HG03558 (cell line): ENCODE data around the gene CNTD1.
"Not testable (repeated sequence)": the region's sequence is repeated elsewhere in the genome, so short reads cannot be mapped to it uniquely, and the experiment has no call there.

Source experiments
- ATAC-seq: cut with Tn5 transposase; IDR thresholded peaks from one replicate; pipeline ENCODE4 v1.9.1; 2021; ENCODE audit warnings: moderate number of reproducible peaks; ENCODE audit not compliant: unreplicated experiment; ENCODE audit errors: extremely low read depth

Gene CNTD1

GRCh38 chr17:42844761-42845555 is 46.3 kb downstream of the CNTD1 start:
- ATAC-seq = no peak

- ATAC-seq = no peak
These were observed 46.9 kb downstream of the CNTD1 start for GRCh38 chr17:42845556-42845917.

- no peak for ATAC-seq
These were observed 47.4 kb downstream of the CNTD1 start for GRCh38 chr17:42845918-42846593.

GRCh38 chr17:42846594-42847280 is 48.1 kb downstream of the CNTD1 start:
- no peak for ATAC-seq

GRCh38 chr17:42848093-42848492 is 49.4 kb downstream of the CNTD1 start:
- ATAC-seq = no peak

GRCh38 chr17:42849031-42849430 is 50.4 kb downstream of the CNTD1 start:
- ATAC-seq = no peak

- no peak for ATAC-seq
These were observed 51.0 kb downstream of the CNTD1 start for GRCh38 chr17:42849451-42850181.

GRCh38 chr17:42850954-42851353 is 52.3 kb downstream of the CNTD1 start, which contains the start of gene AOC3:
AOC3 (plus strand) TSS chr17:42851199; CDS start chr17:42851344, 145 bp downstream.
- no peak for ATAC-seq

- ATAC-seq = not testable (repeated sequence)
These were observed 52.9 kb downstream of the CNTD1 start for GRCh38 chr17:42851371-42852240.

GRCh38 chr17:42852351-42852750 is 53.7 kb downstream of the CNTD1 start:
- ATAC-seq = no peak

- no peak for ATAC-seq
These were observed 54.3 kb downstream of the CNTD1 start for GRCh38 chr17:42853004-42853403.

- ATAC-seq = no peak
These were observed 54.9 kb downstream of the CNTD1 start for GRCh38 chr17:42853597-42853967.

- no peak for ATAC-seq
These were observed 55.5 kb downstream of the CNTD1 start for GRCh38 chr17:42853968-42854790.

GRCh38 chr17:42855048-42855596 is 56.5 kb downstream of the CNTD1 start:
- ATAC-seq = no peak

GRCh38 chr17:42856093-42856492 is 57.4 kb downstream of the CNTD1 start:
- ATAC-seq = not testable (repeated sequence)

- not testable (repeated sequence) for ATAC-seq
These were observed 57.9 kb downstream of the CNTD1 start for GRCh38 chr17:42856516-42856915.

- ATAC-seq = no peak
These were observed 58.7 kb downstream of the CNTD1 start for GRCh38 chr17:42857389-42857788.
